ENCODE results near the gene MSI2.

Gene MSI2

GRCh38 chr17:57561072-57561861 is 304.9 kb downstream of the MSI2 start:
- FAIRE-seq, result no peak
- no peak for DNase-seq (ENCODE audit: insufficient read length)
- TF ChIP-seq TAF1 (IDR thresholded peaks at IDR 0.05; ENCODE audit: borderline replicate concordance, low read depth, low read length) (no peak), POLR2AphosphoS5 (IDR thresholded peaks at IDR 0.05; ENCODE audit: low read depth, low read length) (no peak), POLR2A (IDR thresholded peaks at IDR 0.05; ENCODE audit: low read depth, low read length) (no peak)

- no peak for DNase-seq (ENCODE audit: insufficient read length)
- no peak for FAIRE-seq
- TF ChIP-seq POLR2A (IDR thresholded peaks at IDR 0.05; ENCODE audit: low read depth, low read length) (no peak), TAF1 (IDR thresholded peaks at IDR 0.05; ENCODE audit: borderline replicate concordance, low read depth, low read length) (no peak), POLR2AphosphoS5 (IDR thresholded peaks at IDR 0.05; ENCODE audit: low read depth, low read length) (no peak)
These were observed 305.9 kb downstream of the MSI2 start for GRCh38 chr17:57562184-57562698.

DNA sequence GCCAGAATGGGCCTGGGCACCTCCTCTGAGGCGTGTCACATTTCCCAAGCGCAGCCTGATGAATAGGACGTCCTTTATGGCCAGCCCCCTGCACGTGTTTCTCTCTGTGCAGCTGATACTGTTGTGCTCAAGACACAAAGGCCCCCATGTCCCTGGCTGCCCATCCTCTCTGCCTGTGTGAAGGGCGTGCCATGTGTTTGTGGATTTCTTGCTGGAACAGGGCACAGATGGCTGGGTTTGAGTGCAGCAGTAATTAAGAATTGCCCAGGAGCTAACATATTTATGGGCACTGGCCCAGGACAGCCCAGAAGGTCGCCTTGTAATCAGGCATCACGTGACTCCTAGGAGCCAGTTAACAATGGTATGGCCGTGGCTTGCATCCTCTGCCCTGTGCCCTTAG is 307.6 kb downstream of the MSI2 start:
- no peak for FAIRE-seq
- no peak for TF ChIP-seq POLR2AphosphoS5 (IDR thresholded peaks at IDR 0.05; ENCODE audit: low read depth, low read length)
- DNase-seq (ENCODE audit: insufficient read length), result no peak

GRCh38 chr17:57565176-57565575 is 308.9 kb downstream of the MSI2 start:
- TF ChIP-seq TAF1 (IDR thresholded peaks at IDR 0.05; ENCODE audit: borderline replicate concordance, low read depth, low read length) (no peak), POLR2A (IDR thresholded peaks at IDR 0.05; ENCODE audit: low read depth, low read length) (no peak), POLR2AphosphoS5 (IDR thresholded peaks at IDR 0.05; ENCODE audit: low read depth, low read length) (no peak)
- FAIRE-seq (no peak), DNase-seq (ENCODE audit: insufficient read length) (no peak)

GRCh38 chr17:57566721-57567120 is 310.4 kb downstream of the MSI2 start:
- FAIRE-seq (no peak), DNase-seq (ENCODE audit: insufficient read length) (no peak)
- TF ChIP-seq POLR2A (IDR thresholded peaks at IDR 0.05; ENCODE audit: low read depth, low read length) (no peak), POLR2AphosphoS5 (IDR thresholded peaks at IDR 0.05; ENCODE audit: low read depth, low read length) (no peak), TAF1 (IDR thresholded peaks at IDR 0.05; ENCODE audit: borderline replicate concordance, low read depth, low read length) (no peak)

DNA sequence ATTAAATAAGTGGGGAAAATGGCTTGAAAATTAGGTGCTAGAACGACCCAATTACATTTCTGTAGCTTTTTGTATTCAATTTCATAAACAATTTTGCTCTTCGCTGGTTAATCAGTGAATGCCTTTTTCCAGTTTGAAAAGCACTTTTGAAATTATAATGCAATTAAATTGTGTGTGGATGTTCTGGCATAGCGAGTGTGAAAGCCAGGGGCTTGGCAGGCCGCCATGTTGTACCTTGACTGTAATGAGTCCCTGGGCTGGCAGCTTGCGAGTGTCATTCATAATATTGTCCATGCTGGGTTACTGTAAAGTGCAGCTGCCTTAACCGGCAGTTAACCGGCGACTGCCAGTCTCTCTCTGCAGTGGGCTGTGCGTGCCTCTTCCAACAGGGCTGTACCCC is 310.9 kb downstream of the MSI2 start:
- DNase-seq (ENCODE audit: insufficient read length) (no peak), FAIRE-seq (no peak)
- TF ChIP-seq TAF1 (IDR thresholded peaks at IDR 0.05; ENCODE audit: borderline replicate concordance, low read depth, low read length) (no peak), POLR2AphosphoS5 (IDR thresholded peaks at IDR 0.05; ENCODE audit: low read depth, low read length) (no peak), POLR2A (IDR thresholded peaks at IDR 0.05; ENCODE audit: low read depth, low read length) (no peak)

DNA sequence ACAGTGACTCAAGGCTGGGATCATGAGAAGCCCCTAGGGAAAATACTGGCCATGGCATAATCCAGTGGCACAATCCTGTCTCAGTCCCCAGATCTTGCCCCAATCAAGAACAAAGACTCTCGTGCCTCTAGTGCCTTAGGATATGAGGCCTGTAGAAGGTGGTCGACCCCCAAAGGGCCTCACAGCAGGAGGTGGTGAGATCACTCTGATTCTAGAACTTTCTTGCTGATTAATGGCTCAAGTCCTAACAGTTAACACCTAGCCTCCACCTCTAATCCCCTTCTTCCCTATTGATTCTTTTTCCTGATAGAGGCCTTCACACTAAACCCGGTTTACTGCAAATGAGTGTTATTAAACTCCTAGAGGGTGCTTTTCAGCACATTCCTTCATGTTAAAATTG is 312.0 kb downstream of the MSI2 start:
- DNase-seq (ENCODE audit: insufficient read length), result no peak
- no peak for FAIRE-seq
- TF ChIP-seq POLR2AphosphoS5 (IDR thresholded peaks at IDR 0.05; ENCODE audit: low read depth, low read length) (no peak), TAF1 (IDR thresholded peaks at IDR 0.05; ENCODE audit: borderline replicate concordance, low read depth, low read length) (no peak), POLR2A (IDR thresholded peaks at IDR 0.05; ENCODE audit: low read depth, low read length) (no peak)

DNA sequence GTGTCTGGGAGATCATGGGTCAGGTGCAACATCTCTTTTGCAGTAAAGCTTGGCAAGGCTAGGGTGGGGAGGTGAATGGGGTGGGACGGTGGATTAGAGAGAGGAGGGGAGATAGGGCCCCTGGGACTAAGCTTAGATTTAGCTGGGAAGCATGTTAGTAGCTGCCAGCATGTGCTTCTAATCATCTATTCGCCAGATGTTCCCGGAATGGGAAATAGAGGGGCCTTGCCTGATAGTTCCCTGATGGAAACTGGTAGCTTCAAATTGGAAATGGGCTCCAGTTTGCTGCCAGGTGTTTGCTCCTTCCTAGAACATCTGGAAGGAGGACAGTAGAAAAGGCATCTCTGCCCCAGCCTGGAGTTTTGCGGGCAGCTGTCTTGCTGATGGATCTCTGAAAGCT is 312.7 kb downstream of the MSI2 start:
- TF ChIP-seq POLR2A (IDR thresholded peaks at IDR 0.05; ENCODE audit: low read depth, low read length), result no peak
- no peak for DNase-seq (ENCODE audit: insufficient read length)
- FAIRE-seq, result no peak

DNA sequence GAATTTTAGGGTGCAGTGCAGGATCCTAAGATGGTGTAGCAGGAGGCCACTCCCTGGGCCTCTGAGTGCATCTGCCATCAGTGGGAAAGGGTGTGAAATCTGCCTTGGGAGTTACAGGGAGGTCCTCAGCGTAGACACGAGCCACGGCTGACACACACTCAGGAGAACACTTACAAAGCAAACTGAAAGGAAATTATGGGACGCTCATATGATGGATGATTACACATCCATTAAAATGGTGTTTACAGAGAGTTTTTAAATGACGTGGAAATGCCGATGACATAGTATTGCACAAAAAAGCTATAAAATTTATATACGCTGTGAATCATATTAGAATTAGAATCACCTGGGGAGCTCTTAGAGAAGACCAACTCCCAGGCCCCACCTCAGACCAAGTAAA is 313.5 kb downstream of the MSI2 start:
- TF ChIP-seq POLR2A (IDR thresholded peaks at IDR 0.05; ENCODE audit: low read depth, low read length) (no peak), TAF1 (IDR thresholded peaks at IDR 0.05; ENCODE audit: borderline replicate concordance, low read depth, low read length) (no peak), POLR2AphosphoS5 (IDR thresholded peaks at IDR 0.05; ENCODE audit: low read depth, low read length) (no peak)
- no peak for FAIRE-seq
- no peak for DNase-seq (ENCODE audit: insufficient read length)

DNA sequence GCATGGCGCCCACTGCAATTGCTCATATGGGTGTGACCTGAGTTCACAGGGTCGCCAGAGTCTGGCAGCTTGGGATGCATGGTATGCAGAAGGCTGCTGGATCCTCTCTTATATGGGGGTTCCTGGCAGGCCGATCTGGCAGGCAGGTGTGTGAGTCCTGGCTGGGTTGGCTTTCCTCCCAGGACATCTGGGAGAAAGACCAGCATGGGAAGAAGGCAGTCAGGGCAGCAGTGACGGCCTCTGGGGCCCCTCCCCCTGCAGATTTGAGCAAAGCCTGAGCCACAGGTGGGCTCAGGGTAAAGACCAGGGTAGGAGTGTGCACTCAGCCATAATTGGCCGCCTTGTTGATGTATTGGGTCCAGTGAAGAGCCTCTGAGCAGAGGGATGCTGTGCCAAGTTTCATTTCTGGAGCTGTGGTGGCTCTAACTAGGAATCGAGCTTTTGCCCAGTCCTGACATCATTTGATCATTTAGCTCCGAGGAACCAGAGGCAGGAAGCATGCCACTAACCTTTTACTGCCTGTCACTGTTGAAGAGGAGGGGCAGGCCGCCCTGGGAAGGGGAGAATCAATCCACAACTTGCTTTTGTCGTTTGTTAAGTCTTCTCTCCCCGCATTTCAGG is 314.5 kb downstream of the MSI2 start:
- DNase-seq (ENCODE audit: insufficient read length), result no peak
- TF ChIP-seq POLR2A (IDR thresholded peaks at IDR 0.05; ENCODE audit: low read depth, low read length), result no peak
- no peak for FAIRE-seq

DNA sequence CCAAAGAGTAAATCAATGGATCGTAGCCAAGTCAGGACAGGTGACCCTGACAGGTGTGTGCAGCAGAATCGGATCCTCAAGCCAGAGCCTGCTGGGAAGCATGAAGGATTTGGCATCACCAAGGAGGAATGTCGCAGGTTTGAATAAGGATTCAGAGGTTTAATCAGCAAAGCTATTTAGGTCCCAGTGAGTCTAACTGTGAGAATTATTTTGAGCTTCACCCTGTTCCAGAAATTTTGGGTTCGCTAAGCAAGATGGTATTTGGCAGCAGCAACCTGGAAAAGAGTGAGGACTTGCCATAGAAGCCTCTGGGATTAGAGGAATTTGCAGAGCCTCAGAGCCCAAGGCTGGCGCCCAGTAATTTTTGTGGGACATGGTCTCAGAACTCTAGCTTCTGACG is 315.7 kb downstream of the MSI2 start:
- FAIRE-seq, result no peak
- TF ChIP-seq POLR2AphosphoS5 (IDR thresholded peaks at IDR 0.05; ENCODE audit: low read depth, low read length) (no peak), POLR2A (IDR thresholded peaks at IDR 0.05; ENCODE audit: low read depth, low read length) (no peak), TAF1 (IDR thresholded peaks at IDR 0.05; ENCODE audit: borderline replicate concordance, low read depth, low read length) (no peak)
- DNase-seq (ENCODE audit: insufficient read length), result no peak

GRCh38 chr17:57572600-57572999 is 316.3 kb downstream of the MSI2 start:
- TF ChIP-seq TAF1 (IDR thresholded peaks at IDR 0.05; ENCODE audit: borderline replicate concordance, low read depth, low read length) (no peak), POLR2AphosphoS5 (IDR thresholded peaks at IDR 0.05; ENCODE audit: low read depth, low read length) (no peak), POLR2A (IDR thresholded peaks at IDR 0.05; ENCODE audit: low read depth, low read length) (no peak)
- no peak for FAIRE-seq
- no peak for DNase-seq (ENCODE audit: insufficient read length)
